Measurements from ENCODE around the gene CREBBP. TPM values are rescaled to one million over a fixed set of nuclear protein-coding genes. Genes with fewer than 3 reads are reported as not detected.

Gene CREBBP
- total RNA-seq, 1 experiment from 2014 or later: 79.1 TPM

GRCh38 chr16:3791701-3792100, 88.8 kb downstream of the CREBBP start:
- H3K36me3 Mint-ChIP-seq (ENCODE audit: insufficient read depth in 1 of 3, low read depth in 3 of 3): peaks cover 16 to 43% (median 29%) of the 10 kb centered on the region in 3 experiments; a peak in 6 of 7 replicates
- Histone ChIP-seq H3K9ac (ENCODE audit: extremely low read depth, insufficient read length, low read length) (no peak overlapping the region), H2AFZ (ENCODE audit: low read length) (no peak overlapping the region), H2BK5ac (ENCODE audit: insufficient read length, low read length) (no peak overlapping the region), H3T11ph (ENCODE audit: low read length) (no peak overlapping the region), H3K23me2 (ENCODE audit: insufficient read length, low read depth, low read length, poor library complexity, severe bottlenecking) (no peaks in the 10 kb centered on the region), H4K20me1 (ENCODE audit: control insufficient read depth, insufficient read depth, insufficient read length) (no peaks in the 10 kb centered on the region), H3K79me2 (ENCODE audit: insufficient read depth, low read length) (peaks cover 1% of the 10 kb centered on the region; the same call in 1 of the 2 replicates), H3K79me1 (ENCODE audit: insufficient read depth, low read depth, low read length, poor library complexity, severe bottlenecking) (no peaks in the 10 kb centered on the region), H3K4me1 (ENCODE audit: insufficient read depth, low read length) (no peaks in the 10 kb centered on the region), H3K4me2 (ENCODE audit: insufficient read depth, insufficient read length, low read length) (no peak overlapping the region), H3K18ac (ENCODE audit: insufficient read length, low read depth, low read length) (no peak overlapping the region), H2AK5ac (ENCODE audit: insufficient read length, low read length) (no peak overlapping the region), H4K91ac (ENCODE audit: insufficient read length, low read depth, low read length) (no peak overlapping the region), H2BK120ac (ENCODE audit: low read depth, low read length, poor library complexity, severe bottlenecking) (no peak overlapping the region), H4K5ac (ENCODE audit: insufficient read length, low read depth, low read length) (no peak overlapping the region), H2BK20ac (ENCODE audit: low read depth, low read length, poor library complexity, severe bottlenecking) (no peak overlapping the region), H3K9me3 (ENCODE audit: control insufficient read depth, low read depth, low read length) (no peaks in the 10 kb centered on the region), H3K27me3 (ENCODE audit: insufficient read depth, low read length) (no peaks in the 10 kb centered on the region), H3K4ac (ENCODE audit: low read depth, low read length) (no peak overlapping the region), H3K14ac (ENCODE audit: insufficient read depth, low read length) (no peak overlapping the region), H2BK12ac (ENCODE audit: insufficient read length, low read depth, low read length) (no peak overlapping the region), H3K23ac (ENCODE audit: insufficient read length, low read depth, low read length) (no peak overlapping the region), H4K8ac (replicated peaks; ENCODE audit: insufficient read length, low read depth, low read length) (no peak overlapping the region), H3K27ac (ENCODE audit: insufficient read length, low read depth, low read length) (no peak overlapping the region), H3K56ac (ENCODE audit: insufficient read length, low read depth, low read length) (no peak overlapping the region), H2BK15ac (ENCODE audit: low read depth, low read length) (no peak overlapping the region)
- H3K27ac Mint-ChIP-seq: no peak overlapping the region; a peak in 1 of 7 replicates
- TF ChIP-seq, protein P1, sequence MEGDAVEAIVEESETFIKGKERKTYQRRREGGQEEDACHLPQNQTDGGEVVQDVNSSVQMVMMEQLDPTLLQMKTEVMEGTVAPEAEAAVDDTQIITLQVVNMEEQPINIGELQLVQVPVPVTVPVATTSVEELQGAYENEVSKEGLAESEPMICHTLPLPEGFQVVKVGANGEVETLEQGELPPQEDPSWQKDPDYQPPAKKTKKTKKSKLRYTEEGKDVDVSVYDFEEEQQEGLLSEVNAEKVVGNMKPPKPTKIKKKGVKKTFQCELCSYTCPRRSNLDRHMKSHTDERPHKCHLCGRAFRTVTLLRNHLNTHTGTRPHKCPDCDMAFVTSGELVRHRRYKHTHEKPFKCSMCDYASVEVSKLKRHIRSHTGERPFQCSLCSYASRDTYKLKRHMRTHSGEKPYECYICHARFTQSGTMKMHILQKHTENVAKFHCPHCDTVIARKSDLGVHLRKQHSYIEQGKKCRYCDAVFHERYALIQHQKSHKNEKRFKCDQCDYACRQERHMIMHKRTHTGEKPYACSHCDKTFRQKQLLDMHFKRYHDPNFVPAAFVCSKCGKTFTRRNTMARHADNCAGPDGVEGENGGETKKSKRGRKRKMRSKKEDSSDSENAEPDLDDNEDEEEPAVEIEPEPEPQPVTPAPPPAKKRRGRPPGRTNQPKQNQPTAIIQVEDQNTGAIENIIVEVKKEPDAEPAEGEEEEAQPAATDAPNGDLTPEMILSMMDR (conservative IDR thresholded peaks at IDR 0.05): no peak
- no peaks in the 10 kb centered on the region for H3K9me3 Mint-ChIP-seq
- no CpG with 5 or more reads among the region's 8 CpGs for WGBS (ENCODE audit: extremely low coverage, insufficient read length, low lambda C conversion rate)
- DNase-seq: no peak
- H3K4me3 Mint-ChIP-seq: no peak overlapping the region
- H3K4me1 Mint-ChIP-seq: no peaks in the 10 kb centered on the region; a peak in 1 of 4 replicates
- no peaks in the 10 kb centered on the region for H3K27me3 Mint-ChIP-seq (ENCODE audit: low read depth)

Data from H9 (cell line).